GM23338 (cell line): ENCODE results near the gene TCAF2. TPM values are rescaled to one million over a fixed set of nuclear protein-coding genes. Genes with fewer than 3 reads are reported as not detected.
"Not testable (repeated sequence)": the region's sequence is repeated elsewhere in the genome, so short reads cannot be mapped to it uniquely, and the experiment has no call there.

Source experiments
- ATAC-seq: fragments of 200-7000 bp; cut with Tn5 transposase; 3 replicates; pipeline ENCODE4 v1.9.1; 2020
- DNase-seq: peaks from one replicate; pipeline ENCODE4 v3.0.0-alpha.2; 2015; ENCODE audit warnings: low spot score
- H2AFZ ChIP-seq: fragments of 200-600 bp; sonication (generic); 2 replicates; pipeline ENCODE4 v1.8.0; 2016; ENCODE audit warnings: antibody characterized with exemption, mild to moderate bottlenecking, moderate library complexity
- H3F3A ChIP-seq: fragments of 200-600 bp; sonication (generic); replicated peaks from 2 replicates; pipeline ENCODE4 v1.8.0; 2017; ENCODE audit warnings: antibody characterized with exemption, mixed run types, low read depth
- H3K27ac ChIP-seq: fragments of 200-600 bp; sonication (generic); 2 replicates; pipeline ENCODE4 v1.6.1; 2016; ENCODE audit warnings: low read depth
- H3K27me3 ChIP-seq: fragments of 200-600 bp; sonication (generic); 2 replicates; pipeline ENCODE4 v1.8.0; 2016; ENCODE audit warnings: mild to moderate bottlenecking, mixed run types, moderate library complexity; ENCODE audit not compliant: insufficient read depth
- H3K36me3 ChIP-seq: fragments of 200-600 bp; sonication (generic); 2 replicates; pipeline ENCODE4 v1.8.0; 2016; ENCODE audit warnings: mild to moderate bottlenecking; ENCODE audit not compliant: insufficient read depth
- H3K4me1 ChIP-seq: fragments of 200-600 bp; sonication (generic); 2 replicates; pipeline ENCODE4 v1.8.0; 2016; ENCODE audit warnings: mild to moderate bottlenecking, moderate library complexity; ENCODE audit not compliant: insufficient read depth
- H3K4me2 ChIP-seq: fragments of 200-600 bp; sonication (generic); 2 replicates; pipeline ENCODE4 v1.7.1; 2017; ENCODE audit warnings: mixed run types
- H3K4me3 ChIP-seq: fragments of 200-600 bp; sonication (generic); 2 replicates; pipeline ENCODE4 v1.6.1; 2016; ENCODE audit warnings: mixed run types
- H3K79me2 ChIP-seq: fragments of 200-600 bp; sonication (generic); replicated peaks from 2 replicates; pipeline ENCODE4 v1.8.0; 2017; ENCODE audit warnings: mild to moderate bottlenecking; ENCODE audit not compliant: insufficient read depth
- H3K9me2 ChIP-seq: fragments of 200-600 bp; sonication (generic); 2 replicates; pipeline ENCODE4 v1.8.0; 2017; ENCODE audit not compliant: insufficient read depth
- H4K20me1 ChIP-seq: fragments of 200-600 bp; sonication (generic); replicated peaks from 2 replicates; pipeline ENCODE4 v1.8.0; 2017; ENCODE audit warnings: mild to moderate bottlenecking; ENCODE audit not compliant: insufficient read depth
- H3K27ac Mint-ChIP-seq: 2 replicates; pipeline ENCODE4 v1.8.0; 2020; ENCODE audit warnings: inconsistent platforms, mild to moderate bottlenecking, moderate library complexity, mixed read lengths
- H3K27me3 Mint-ChIP-seq: 3 replicates; pipeline ENCODE4 v1.8.0; 2022; ENCODE audit warnings: low read depth, mild to moderate bottlenecking, moderate library complexity, mixed read lengths, inconsistent platforms; ENCODE audit not compliant: insufficient read depth, poor library complexity
- H3K36me3 Mint-ChIP-seq: 3 replicates; pipeline ENCODE4 v1.8.0; 2021; ENCODE audit warnings: low read depth, mild to moderate bottlenecking, inconsistent platforms, moderate library complexity, mixed read lengths
- H3K4me1 Mint-ChIP-seq: 3 replicates; pipeline ENCODE4 v1.8.0; 2020; ENCODE audit warnings: mild to moderate bottlenecking, inconsistent platforms, mixed read lengths
- H3K4me3 Mint-ChIP-seq: 3 replicates; pipeline ENCODE4 v1.8.0; 2021; ENCODE audit warnings: moderate library complexity, mild to moderate bottlenecking, inconsistent platforms, mixed read lengths
- H3K9me3 Mint-ChIP-seq: 3 replicates; pipeline ENCODE4 v1.8.0; 2020; ENCODE audit warnings: moderate library complexity, mild to moderate bottlenecking, inconsistent platforms, mixed read lengths
- polyA plus RNA-seq: library from polyadenylated mRNA; unstranded; fragments of >200 nt; fragmentation: Nextera tagmentation; extraction: Ambion mirVana; gene quantifications from 2 replicates; pipeline ENCODE4 v1.2.1, GENCODE V29; 2016
- small RNA-seq: library from RNA; depleted of rRNA; stranded (forward); fragments of <200 nt; gene quantifications from one replicate; pipeline ENCODE3, GENCODE V24; 2014; ENCODE audit warnings: low replicate concordance
- total RNA-seq: library from RNA; depleted of rRNA; stranded (reverse); fragments of >200 nt; shearing (Covaris generic); gene quantifications from 2 replicates; pipeline ENCODE4 v1.2.3, GENCODE V29; 2014; rRNA removed

Gene TCAF2
- total and polyA plus RNA-seq, 2 experiments from 2014 or later: 0.28 TPM; not detected in 1

GRCh38 chr7:143650447-143650846 lies 29.7 kb downstream of the TCAF2 start:
- not testable (repeated sequence) for H3K9me2 ChIP-seq, H3K4me1 ChIP-seq, H3K9me3 Mint-ChIP-seq, H3F3A ChIP-seq, H3K79me2 ChIP-seq, H3K36me3 ChIP-seq, H3K4me3 Mint-ChIP-seq, H3K4me3 ChIP-seq, H3K36me3 Mint-ChIP-seq, H3K27ac Mint-ChIP-seq, ATAC-seq, H3K27ac ChIP-seq, H3K4me1 Mint-ChIP-seq, DNase-seq, H3K27me3 Mint-ChIP-seq, H3K27me3 ChIP-seq, H4K20me1 ChIP-seq, H3K4me2 ChIP-seq, H2AFZ ChIP-seq

Small RNA genes within 50 kb of the gene (small RNA-seq; reads per million reads assigned to genes)
- gene AC073264.2 (not detected), gene RNU6-162P (not detected)

Other genes starting within 250 kb of the TCAF2 start
- 132 and 141 TPM in 2 replicates for gene ZYX, start 239.6 kb upstream of the TCAF2 start, total RNA-seq
- gene ZYX, start 239.6 kb upstream of the TCAF2 start, polyA plus RNA-seq: 108 and 111 TPM in 2 replicates
- 119 and 154 TPM in 2 replicates for gene EPHA1, start 212.1 kb upstream of the TCAF2 start, total RNA-seq
- 60.7 and 66.1 TPM in 2 replicates for gene EPHA1, start 212.1 kb upstream of the TCAF2 start, polyA plus RNA-seq
- gene TAS2R60, start 177.5 kb upstream of the TCAF2 start, total RNA-seq: 4.0 and 5.0 TPM in 2 replicates
- gene TAS2R60, start 177.5 kb upstream of the TCAF2 start, polyA plus RNA-seq: 0.37 TPM in 1 of 2 replicates, not detected in the other
- gene TAS2R41, start 143.1 kb upstream of the TCAF2 start, total RNA-seq: 1.2 and 2.9 TPM in 2 replicates
- gene TAS2R41, start 143.1 kb upstream of the TCAF2 start, polyA plus RNA-seq: not detected in 2 replicates
- gene CTAGE15, start 49.2 kb upstream of the TCAF2 start, total RNA-seq: 1.6 and 2.9 TPM in 2 replicates
- 0.10 TPM in 1 of 2 replicates, not detected in the other for gene CTAGE15, start 49.2 kb upstream of the TCAF2 start, polyA plus RNA-seq
- gene CTAGE6, start 136.7 kb downstream of the TCAF2 start, total RNA-seq: not detected in 2 replicates
- gene CTAGE6, start 136.7 kb downstream of the TCAF2 start, polyA plus RNA-seq: not detected in 2 replicates